Activated naive CD4-positive, alpha-beta T cell treated with anti-CD3 and anti-CD28 coated beads, Interleukin-2, amount 10 ng/mL, durations not matched to agents 7 days and 5 days (primary cell): ENCODE results near the gene KCTD17.

ENCODE experiments used
- CTCF ChIA-PET: fragments of 350-600 bp; sonication (Branson Sonifier 250); formaldehyde crosslinking; loops from one replicate; lab custom pipeline; 2021; ENCODE audit warnings: antibody characterized with exemption; lab: Charles Lee
- DNase-seq: peaks from one replicate; pipeline ENCODE4 v3.0.0-alpha.2; 2020
- H3K27ac Mint-ChIP-seq: one replicate; pipeline ENCODE4 v1.8.0; 2021; ENCODE audit warnings: mild to moderate bottlenecking, moderate library complexity, mixed read lengths
- H3K27me3 Mint-ChIP-seq: one replicate; pipeline ENCODE4 v1.8.0; 2021; ENCODE audit warnings: mild to moderate bottlenecking, mixed read lengths
- H3K36me3 Mint-ChIP-seq: one replicate; pipeline ENCODE4 v1.8.0; 2021; ENCODE audit warnings: mixed read lengths
- H3K4me1 Mint-ChIP-seq: one replicate; pipeline ENCODE4 v1.8.0; 2021; ENCODE audit warnings: mixed read lengths
- H3K4me3 Mint-ChIP-seq: one replicate; pipeline ENCODE4 v1.8.0; 2021; ENCODE audit warnings: mild to moderate bottlenecking, moderate library complexity, mixed read lengths
- H3K9me3 Mint-ChIP-seq: one replicate; pipeline ENCODE4 v1.8.0; 2021; ENCODE audit warnings: mixed read lengths

The KCTD17 gene

DNA sequence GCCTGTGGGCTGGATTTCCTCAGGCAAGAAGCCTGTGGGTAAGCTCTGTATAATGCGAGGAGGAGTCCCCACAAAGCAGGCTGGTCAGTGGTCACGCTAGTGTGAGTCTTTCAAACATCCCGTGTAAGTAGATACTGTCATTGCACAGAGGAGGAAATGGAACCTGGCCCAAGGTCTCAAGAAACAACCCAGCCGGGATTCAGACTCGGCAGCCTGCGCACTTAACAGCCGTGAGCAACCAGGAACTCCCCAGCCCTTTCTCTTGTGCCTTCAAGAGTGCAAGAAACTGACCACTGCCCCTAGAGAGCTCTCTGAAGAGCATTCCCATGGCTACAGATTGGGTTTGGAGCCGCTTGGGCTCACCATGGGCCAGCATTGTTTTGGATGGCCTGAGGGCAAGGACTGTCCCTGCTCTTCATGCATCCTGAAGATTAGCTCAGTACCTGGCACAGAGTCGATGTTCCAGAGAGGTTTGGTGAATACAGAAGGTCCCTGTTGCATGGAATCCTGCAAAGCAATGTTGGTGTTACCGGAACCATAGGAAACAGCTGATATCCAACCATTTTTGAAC is 26.0 kb upstream of the KCTD17 start:
- Mint-ChIP-seq H3K4me3 (no peak overlapping the region), H3K27ac (no peak overlapping the region), H3K9me3 (no peaks in the 10 kb centered on the region), H3K36me3 (peaks cover 2% of the 10 kb centered on the region), H3K4me1 (peaks cover 8% of the 10 kb centered on the region), H3K27me3 (peaks cover 20% of the 10 kb centered on the region)
- no peak for DNase-seq
- CTCF ChIA-PET, result interaction anchor here (1.6 kb wide), 1 partner anchor 19 kb away, joined by 5 read pairs; no protein-coding TSS in a partner anchor

- Mint-ChIP-seq H3K9me3 (no peaks in the 10 kb centered on the region), H3K27me3 (peaks cover 19% of the 10 kb centered on the region), H3K4me3 (no peak overlapping the region), H3K27ac (no peak overlapping the region), H3K36me3 (peaks cover 2% of the 10 kb centered on the region), H3K4me1 (peaks cover 4% of the 10 kb centered on the region)
- DNase-seq, result no peak
- CTCF ChIA-PET, result interaction anchor here (1.6 kb wide), 1 partner anchor 18 kb away, joined by 5 read pairs; no protein-coding TSS in a partner anchor
These were observed 25.2 kb upstream of the KCTD17 start for GRCh38 chr22:37026325-37026724.

DNA sequence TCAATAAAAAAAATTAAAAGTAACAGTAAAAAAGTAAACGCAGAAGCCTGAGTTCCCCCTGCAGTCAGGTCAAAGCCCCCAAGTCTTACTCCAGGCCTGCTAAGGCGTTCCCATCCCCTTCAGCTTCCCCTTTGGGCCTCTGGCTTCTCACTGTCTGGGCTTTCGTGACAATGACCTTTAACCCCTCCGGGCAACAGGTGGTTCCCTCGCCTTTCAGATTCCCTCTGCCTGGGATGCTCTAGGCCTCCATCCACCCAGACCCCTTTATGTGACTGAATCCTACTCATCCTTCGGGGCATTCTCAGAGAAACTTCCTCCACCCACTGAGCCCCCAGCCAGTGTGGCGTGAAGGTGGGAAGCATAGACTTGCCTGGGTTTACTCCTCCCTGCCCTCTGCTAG is 24.0 kb upstream of the KCTD17 start:
- Mint-ChIP-seq H3K4me1 (no peaks in the 10 kb centered on the region), H3K27me3 (peaks cover 22% of the 10 kb centered on the region), H3K36me3 (peaks cover 2% of the 10 kb centered on the region), H3K4me3 (no peak overlapping the region), H3K9me3 (no peaks in the 10 kb centered on the region), H3K27ac (no peak overlapping the region)
- CTCF ChIA-PET, result no interaction called here
- DNase-seq, result no peak

GRCh38 chr22:37028692-37029674 is 22.6 kb upstream of the KCTD17 start:
- peaks cover 32% of the 10 kb centered on the region for H3K27me3 Mint-ChIP-seq
- peaks cover 2% of the 10 kb centered on the region for H3K36me3 Mint-ChIP-seq
- no peak overlapping the region for H3K4me3 Mint-ChIP-seq
- no peaks in the 10 kb centered on the region for H3K9me3 Mint-ChIP-seq
- CTCF ChIA-PET, result interaction anchor here (3.1 to 3.3 kb wide), 2 partner anchors 10 to 15 kb away, joined by 12 to 16 read pairs; partner anchors contain the start of genes MPST and TST
- no peaks in the 10 kb centered on the region for H3K4me1 Mint-ChIP-seq
- H3K27ac Mint-ChIP-seq, result no peak overlapping the region
- no peak for DNase-seq

DNA sequence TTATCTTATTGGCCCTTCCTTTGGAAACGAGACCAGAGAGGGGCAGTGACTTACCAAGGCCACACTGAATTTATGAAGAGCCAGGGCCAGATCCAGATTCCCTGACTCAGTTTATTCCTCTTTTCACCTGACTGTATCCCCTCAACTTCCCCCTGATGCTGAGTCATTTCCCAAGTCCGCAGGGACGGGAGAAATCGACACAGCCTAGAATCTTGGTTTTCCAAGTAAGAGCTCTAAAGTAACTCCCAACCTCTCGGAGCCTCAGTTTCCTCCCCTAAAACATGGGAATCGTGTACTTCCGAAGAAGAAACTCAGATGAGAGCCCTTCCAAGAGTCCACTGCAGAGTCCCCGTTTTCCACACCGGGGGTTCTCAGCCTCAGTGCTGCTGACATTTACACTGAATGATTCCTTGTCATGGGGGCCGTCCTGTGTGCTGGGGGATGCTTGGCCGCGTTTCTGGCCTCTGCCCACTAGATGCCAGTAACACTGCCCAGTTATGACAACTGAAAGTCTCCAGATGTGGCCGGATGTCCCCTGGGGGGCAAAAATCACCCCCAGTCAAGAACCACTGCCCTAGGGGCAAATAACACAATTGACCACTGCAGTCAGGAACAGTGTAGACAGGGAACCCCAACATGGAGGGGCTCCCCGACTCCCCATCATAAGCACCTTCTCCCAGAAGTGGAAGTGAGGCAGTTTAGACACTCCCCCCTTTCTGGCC is 20.8 kb upstream of the KCTD17 start:
- Mint-ChIP-seq H3K4me1 (no peaks in the 10 kb centered on the region), H3K27me3 (peaks cover 36% of the 10 kb centered on the region), H3K4me3 (no peak overlapping the region), H3K36me3 (no peaks in the 10 kb centered on the region), H3K9me3 (no peaks in the 10 kb centered on the region), H3K27ac (no peak overlapping the region)
- CTCF ChIA-PET, result interaction anchor here (0.7 to 3.3 kb wide), 4 partner anchors 9 to 15 kb away, joined by 3 to 16 read pairs (median 8); partner anchors contain the start of genes MPST and TST
- no peak for DNase-seq

- CTCF ChIA-PET, result interaction anchor here (1.0 to 1.7 kb wide), 3 partner anchors 12 to 15 kb away, joined by 4 to 5 read pairs (median 5); no protein-coding TSS in a partner anchor
- H3K9me3 Mint-ChIP-seq, result no peaks in the 10 kb centered on the region
- H3K4me3 Mint-ChIP-seq, result no peak overlapping the region
- no peak for DNase-seq
- no peaks in the 10 kb centered on the region for H3K4me1 Mint-ChIP-seq
- no peaks in the 10 kb centered on the region for H3K36me3 Mint-ChIP-seq
- H3K27me3 Mint-ChIP-seq, result peaks cover 50% of the 10 kb centered on the region
- H3K27ac Mint-ChIP-seq, result no peak overlapping the region
These were observed 19.4 kb upstream of the KCTD17 start for GRCh38 chr22:37032134-37032534.

DNA sequence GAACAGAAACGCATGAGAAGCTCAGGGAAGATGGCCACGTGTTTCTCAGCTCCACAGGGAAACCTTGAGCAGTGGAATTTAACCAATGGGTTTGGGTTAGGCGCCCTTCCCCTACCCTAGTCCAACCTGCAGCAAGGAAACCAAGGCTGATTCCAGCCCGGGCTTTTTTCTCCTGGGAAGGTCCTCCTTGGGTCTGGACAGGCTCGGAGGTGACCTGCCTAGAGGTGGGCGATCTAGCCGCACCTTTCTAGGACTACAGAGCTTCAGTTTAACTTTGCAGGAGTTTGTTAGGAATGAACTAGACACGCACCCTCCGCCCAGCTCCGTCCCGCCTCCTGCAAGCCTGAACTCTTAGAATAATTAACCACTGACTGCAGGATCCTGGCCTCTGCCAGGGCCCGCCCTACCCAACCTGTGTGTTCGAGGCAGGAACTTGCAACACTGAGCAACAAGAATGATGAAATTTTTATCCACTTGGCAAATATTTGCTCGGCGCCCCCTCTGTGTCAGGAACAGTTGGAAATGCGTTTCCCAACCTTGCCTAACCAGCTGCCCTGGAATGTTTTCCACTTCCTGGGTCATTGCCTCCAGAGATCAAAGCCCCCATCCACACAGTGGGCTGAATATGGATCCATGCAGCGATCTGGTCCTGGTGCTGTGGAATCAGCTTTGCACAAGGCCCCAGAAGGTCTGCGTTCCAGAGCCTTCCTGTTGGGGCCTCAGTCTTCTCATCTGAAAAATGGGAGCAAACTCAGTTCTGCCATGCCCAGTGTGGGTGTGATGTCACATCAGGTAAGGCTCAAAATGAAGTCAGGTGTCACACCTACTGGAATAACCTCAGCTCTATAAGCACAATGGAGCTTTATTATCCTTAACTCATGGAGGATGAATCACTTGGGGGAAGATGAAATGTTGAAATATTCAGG is 18.7 kb upstream of the KCTD17 start:
- Mint-ChIP-seq H3K36me3 (no peaks in the 10 kb centered on the region), H3K27me3 (peaks cover 57% of the 10 kb centered on the region), H3K9me3 (no peaks in the 10 kb centered on the region), H3K4me1 (no peaks in the 10 kb centered on the region), H3K27ac (no peak overlapping the region), H3K4me3 (no peak overlapping the region)
- no peak for DNase-seq
- CTCF ChIA-PET, result interaction anchor here (0.9 to 1.7 kb wide), 3 partner anchors 11 to 44 kb away, joined by 3 to 5 read pairs (median 3); no protein-coding TSS in a partner anchor

DNA sequence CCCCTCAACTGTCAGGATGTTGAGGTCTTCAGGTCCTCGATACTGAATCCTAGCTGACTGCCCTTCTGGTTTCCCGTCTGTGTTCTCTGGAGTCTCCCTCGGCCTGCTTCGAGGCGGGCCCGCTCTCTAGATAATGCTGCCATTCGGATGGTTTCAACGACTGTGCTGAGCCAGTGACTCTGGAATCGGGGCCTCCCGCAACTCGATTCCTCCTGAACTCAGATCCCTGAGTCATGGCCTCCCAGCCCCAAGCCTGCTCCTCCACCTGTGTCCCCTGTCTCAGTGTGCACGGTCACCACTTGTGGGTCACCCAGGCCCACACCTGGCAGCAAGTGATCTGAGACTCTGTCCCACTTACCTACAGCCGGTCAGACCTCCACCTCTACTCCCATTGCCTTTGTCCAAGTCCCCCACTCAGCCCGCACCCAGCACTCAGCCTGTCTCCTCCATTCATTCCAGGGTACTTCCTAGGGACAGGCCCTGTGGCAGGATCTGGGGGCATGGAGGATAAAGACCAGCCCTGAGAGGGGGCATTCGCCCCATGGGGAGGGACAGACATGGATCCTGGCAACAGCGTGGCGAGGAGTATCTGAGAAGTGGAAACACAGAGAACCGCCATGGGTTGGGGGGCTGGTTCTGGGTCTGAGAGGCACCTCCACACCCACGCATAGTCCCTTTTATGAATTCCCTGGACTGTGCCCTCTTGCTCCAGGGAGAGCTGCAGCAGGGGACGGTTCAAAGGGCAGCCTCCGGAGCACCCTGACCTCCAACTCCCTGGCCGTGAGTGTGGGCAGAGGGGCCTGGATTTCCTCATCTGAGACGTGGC is 17.7 kb upstream of the KCTD17 start:
- H3K27ac Mint-ChIP-seq, result peak overlapping the region; percentile 35
- no peak overlapping the region for H3K4me3 Mint-ChIP-seq
- DNase-seq, result no peak
- CTCF ChIA-PET, result interaction anchor here (0.9 to 1.4 kb wide), 3 partner anchors 10 to 43 kb away, joined by 3 to 6 read pairs (median 3); no protein-coding TSS in a partner anchor
- H3K36me3 Mint-ChIP-seq, result no peaks in the 10 kb centered on the region
- no peaks in the 10 kb centered on the region for H3K4me1 Mint-ChIP-seq
- peaks cover 59% of the 10 kb centered on the region for H3K27me3 Mint-ChIP-seq
- no peaks in the 10 kb centered on the region for H3K9me3 Mint-ChIP-seq

DNA sequence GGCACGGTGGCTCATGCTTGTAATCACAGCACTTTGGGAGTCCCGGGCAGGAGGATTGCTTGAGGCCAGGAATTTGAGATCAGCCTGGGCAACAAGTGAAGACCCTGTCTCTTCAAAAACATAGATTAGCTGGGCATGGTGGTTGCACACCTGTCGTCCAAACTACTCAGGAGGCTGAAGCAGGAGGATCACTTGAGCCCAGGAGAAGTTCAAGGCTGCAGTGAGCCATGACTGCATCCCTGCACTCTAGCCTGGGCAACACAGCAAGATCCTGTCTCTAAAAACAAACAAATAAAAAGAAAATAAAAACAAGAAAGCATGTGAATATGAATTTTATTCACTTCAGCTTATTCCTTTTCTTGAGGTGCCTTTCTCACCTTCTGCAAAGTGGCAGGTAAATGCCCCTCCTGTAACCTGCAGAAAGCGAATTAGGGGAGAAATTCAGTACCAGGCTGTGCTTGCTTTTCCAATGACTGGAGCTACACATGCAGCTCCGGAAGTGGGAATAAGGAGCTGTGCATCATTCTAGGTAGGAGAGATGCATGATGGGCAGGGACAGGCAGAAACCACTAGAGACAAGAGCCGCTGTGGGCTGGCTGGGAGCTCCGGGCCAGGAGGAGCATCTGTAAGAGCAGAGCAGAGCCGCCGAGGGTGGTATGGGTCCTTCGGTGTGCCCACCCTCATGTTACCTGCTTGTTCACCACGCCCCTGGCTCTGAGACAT is 14.7 kb upstream of the KCTD17 start:
- Mint-ChIP-seq H3K9me3 (no peaks in the 10 kb centered on the region), H3K4me3 (no peak overlapping the region), H3K36me3 (no peaks in the 10 kb centered on the region), H3K27ac (no peak overlapping the region), H3K27me3 (peaks cover 47% of the 10 kb centered on the region), H3K4me1 (peaks cover 12% of the 10 kb centered on the region)
- no peak for DNase-seq
- CTCF ChIA-PET, result no interaction called here

DNA sequence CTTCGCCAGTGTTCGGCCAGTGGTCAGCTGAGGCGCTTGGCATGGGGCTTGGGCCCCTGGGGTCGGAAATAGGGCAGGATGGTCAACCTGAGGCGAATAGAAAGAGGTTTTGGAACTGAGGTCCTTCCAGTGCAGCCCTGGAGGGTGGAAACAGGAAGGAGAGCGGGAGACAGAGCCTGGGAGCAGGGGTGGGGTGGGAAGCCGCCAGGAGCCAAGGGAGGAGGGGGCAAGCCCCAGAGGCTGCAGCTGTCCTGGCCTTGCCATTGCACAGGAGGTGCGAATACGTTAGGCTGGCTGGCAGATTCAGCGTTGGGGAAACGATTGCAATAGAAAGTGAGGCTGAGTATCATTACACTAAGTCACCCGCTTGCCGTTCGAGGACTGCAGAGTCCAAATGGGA is 13.9 kb upstream of the KCTD17 start:
- DNase-seq, result no peak
- peaks cover 12% of the 10 kb centered on the region for H3K4me1 Mint-ChIP-seq
- no peak overlapping the region for H3K4me3 Mint-ChIP-seq
- peaks cover 40% of the 10 kb centered on the region for H3K27me3 Mint-ChIP-seq
- H3K9me3 Mint-ChIP-seq, result no peaks in the 10 kb centered on the region
- H3K36me3 Mint-ChIP-seq, result no peaks in the 10 kb centered on the region
- CTCF ChIA-PET, result interaction anchor here (1.0 kb wide), 1 partner anchor 16 kb away, joined by 4 read pairs; no protein-coding TSS in a partner anchor
- no peak overlapping the region for H3K27ac Mint-ChIP-seq

DNA sequence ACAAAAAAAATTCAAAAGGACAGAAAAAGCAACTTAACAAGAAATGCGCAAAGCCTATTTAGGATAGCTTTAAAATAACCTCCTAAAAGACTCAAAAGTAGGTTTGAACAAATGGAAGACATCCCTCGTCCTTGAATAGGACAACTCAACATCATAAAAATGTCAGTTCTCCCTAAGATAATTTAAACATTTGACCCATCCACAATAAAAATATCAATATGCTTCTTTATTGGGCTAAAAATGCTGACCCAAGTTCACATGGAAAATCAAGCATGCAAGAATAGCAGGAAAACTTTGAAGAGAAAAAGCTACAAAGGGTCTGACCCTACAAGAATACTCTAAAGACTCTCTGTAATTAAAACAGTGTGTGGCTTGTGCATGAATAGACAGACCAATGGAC is 12.1 kb upstream of the KCTD17 start:
- Mint-ChIP-seq H3K36me3 (no peaks in the 10 kb centered on the region), H3K27ac (no peak overlapping the region), H3K4me3 (no peak overlapping the region), H3K4me1 (peaks cover 12% of the 10 kb centered on the region), H3K27me3 (peaks cover 42% of the 10 kb centered on the region), H3K9me3 (no peaks in the 10 kb centered on the region)
- CTCF ChIA-PET, result interaction anchor here (0.9 kb wide), 1 partner anchor 40 kb away, joined by 3 read pairs; no protein-coding TSS in a partner anchor
- no peak for DNase-seq
